Fibroblast of peridontal ligament (primary cell): Measurements from ENCODE around the gene ITIH4.

Source experiments
- DNase-seq: peaks from one replicate; pipeline ENCODE4 v3.0.0-alpha.2; 2010; ENCODE audit errors: extremely low read depth

ITIH4 gene

GRCh38 chr3:52848617-52849016, 18.1 kb upstream of the ITIH4 start:
- peak; percentile 70 for DNase-seq

- DNase-seq = no peak
Measured at GRCh38 chr3:52847726-52848125, 17.3 kb upstream of the ITIH4 start.

- DNase-seq = no peak
Measured at GRCh38 chr3:52847241-52847640, 16.8 kb upstream of the ITIH4 start.

- no peak for DNase-seq
Measured at GRCh38 chr3:52846432-52846965, 16.0 kb upstream of the ITIH4 start.

GRCh38 chr3:52845691-52846431, 15.4 kb upstream of the ITIH4 start:
- no peak for DNase-seq

GRCh38 chr3:52845157-52845556, 14.7 kb upstream of the ITIH4 start:
- peak; percentile 66 for DNase-seq

- DNase-seq = no peak
Measured at GRCh38 chr3:52844290-52844975, 14.0 kb upstream of the ITIH4 start.

- DNase-seq = no peak
Measured at GRCh38 chr3:52843881-52844280, 13.4 kb upstream of the ITIH4 start.

GRCh38 chr3:52843108-52843865, 12.8 kb upstream of the ITIH4 start:
- DNase-seq = no peak

- no peak for DNase-seq
Measured at GRCh38 chr3:52842424-52842823, 12.0 kb upstream of the ITIH4 start.

- DNase-seq = no peak
Measured at GRCh38 chr3:52841981-52842340, 11.5 kb upstream of the ITIH4 start.

- no peak for DNase-seq
Measured at GRCh38 chr3:52841211-52841980, 10.9 kb upstream of the ITIH4 start.

GRCh38 chr3:52839892-52840545, 9.5 kb upstream of the ITIH4 start:
- DNase-seq = no peak

- DNase-seq = no peak
Measured at GRCh38 chr3:52839268-52839575, 8.8 kb upstream of the ITIH4 start.

- no peak for DNase-seq
Measured at GRCh38 chr3:52838561-52839267, 8.2 kb upstream of the ITIH4 start.

- DNase-seq = no peak
Measured at GRCh38 chr3:52836986-52837385, 6.5 kb upstream of the ITIH4 start.

GRCh38 chr3:52836471-52836845, 6.0 kb upstream of the ITIH4 start:
- no peak for DNase-seq

- no peak for DNase-seq
Measured at GRCh38 chr3:52835766-52836470, 5.4 kb upstream of the ITIH4 start.

GRCh38 chr3:52834871-52835501, 4.5 kb upstream of the ITIH4 start, which contains the start of gene MUSTN1:
Gene MUSTN1, minus strand, starts transcription at chr3:52835019. Its CDS starts 71 bp downstream, at chr3:52834948.
- peak; percentile 14 for DNase-seq

GRCh38 chr3:52833202-52833601, 2.7 kb upstream of the ITIH4 start:
- DNase-seq = no peak
